HUDEP-2 (cell line): ENCODE data around the gene C11orf58.

Experiments used
- DNase-seq, 76 experiments: peaks; one replicate each; lab custom pipeline; 2025; ENCODE audit not compliant: unreplicated experiment in 76 of 76; lab: John Stamatoyannopoulos, UW

Gene C11orf58

DNA sequence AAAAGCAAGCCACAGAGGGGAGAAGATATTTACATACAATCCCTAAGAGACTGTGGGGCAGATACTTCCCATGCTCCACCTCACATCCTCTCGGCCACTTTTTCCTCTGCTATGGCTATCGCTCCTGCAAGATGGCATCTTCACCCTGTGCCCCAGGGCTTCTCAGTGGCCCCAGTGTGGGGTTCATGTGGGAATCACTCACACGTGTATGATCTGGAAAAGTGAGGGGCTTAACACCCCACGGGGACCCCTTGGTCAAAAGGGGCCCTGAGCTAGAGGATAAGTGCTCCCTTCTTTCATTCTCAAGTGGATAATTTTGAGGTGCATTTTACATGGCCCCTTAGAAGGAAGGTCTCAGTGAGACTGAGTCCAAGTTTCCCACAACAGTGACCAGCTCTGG, 28.7 kb downstream of the C11orf58 start:
- DNase-seq: no peak

- no peak for DNase-seq
These were observed 29.5 kb downstream of the C11orf58 start for GRCh38 chr11:16767957-16768356.

DNA sequence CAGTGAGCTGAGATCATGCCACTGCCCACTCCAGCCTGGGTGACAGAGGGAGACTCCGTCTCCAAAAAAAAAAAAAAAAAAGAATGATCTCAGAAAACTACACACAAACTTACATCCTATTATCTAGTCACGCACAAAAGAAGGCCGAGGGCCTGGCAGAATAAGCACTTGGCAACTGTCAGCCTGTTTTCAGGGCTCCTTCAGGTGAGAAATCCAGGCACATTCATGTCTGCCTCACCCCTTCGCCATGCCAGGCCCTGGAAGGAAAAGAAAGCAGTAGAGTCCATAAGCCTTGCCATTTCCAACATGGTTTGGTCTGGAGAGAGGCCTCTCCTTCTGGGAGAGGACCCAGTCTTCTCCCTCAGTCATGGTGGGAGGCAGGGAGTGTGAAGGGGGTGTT, 30.9 kb downstream of the C11orf58 start:
- no peak for DNase-seq

DNA sequence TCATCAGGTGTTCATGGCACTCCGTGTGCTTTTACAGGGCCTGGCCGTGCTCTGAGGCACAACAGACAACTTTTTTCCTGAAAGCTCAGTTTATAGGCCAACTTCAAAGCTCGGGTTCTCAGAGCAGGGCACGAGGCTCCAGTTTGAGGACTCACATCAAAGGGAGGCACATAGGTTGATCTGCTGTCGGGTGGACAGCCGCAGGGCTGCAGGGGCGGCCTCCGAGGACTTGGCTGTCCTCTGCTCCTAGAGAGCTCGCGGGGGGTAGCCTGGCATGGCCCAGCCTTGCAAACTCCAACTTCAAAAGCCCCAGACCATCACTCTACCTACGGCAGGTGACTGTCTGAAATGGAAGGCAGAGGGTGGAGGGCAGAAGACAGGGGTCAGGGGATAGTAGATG, 31.6 kb downstream of the C11orf58 start:
- DNase-seq: no peak

DNA sequence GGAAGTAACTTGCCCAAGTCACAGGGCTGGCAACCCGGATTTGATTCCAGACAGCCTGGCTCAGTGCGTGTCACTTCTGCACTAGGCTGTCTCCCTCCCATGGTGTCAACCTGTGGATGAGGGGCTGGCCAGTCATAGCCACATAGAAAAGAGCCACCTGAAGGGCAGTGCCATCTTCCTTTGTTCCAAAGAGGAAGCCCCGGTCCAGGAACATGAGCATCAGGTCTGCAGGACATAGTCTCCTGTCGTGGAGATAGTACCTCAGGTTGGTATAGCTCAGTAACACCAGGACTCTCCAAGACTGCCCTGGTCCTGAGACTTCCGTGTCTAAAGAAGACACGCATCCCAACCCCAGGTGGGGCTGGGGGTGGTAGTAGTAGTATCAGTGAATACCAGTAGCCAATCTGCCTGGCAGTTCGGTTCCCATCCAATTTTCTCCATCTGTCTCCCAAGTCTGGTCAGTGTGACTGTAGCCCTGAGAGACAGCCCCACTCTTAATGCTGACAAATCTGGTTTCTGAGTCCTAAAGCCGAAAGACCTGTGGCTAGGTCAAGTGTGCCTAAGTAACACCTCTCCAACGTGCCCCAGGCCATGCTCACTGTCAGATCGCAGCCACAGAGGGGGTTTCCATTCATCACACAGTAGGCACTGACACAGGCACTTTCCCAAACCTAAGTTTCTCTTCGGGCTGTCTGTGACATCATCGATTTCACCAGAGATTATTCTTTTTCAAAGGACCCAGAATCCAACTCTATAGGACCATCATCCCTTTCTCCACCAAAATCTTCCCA, 33.1 kb downstream of the C11orf58 start:
- DNase-seq: no peak

DNA sequence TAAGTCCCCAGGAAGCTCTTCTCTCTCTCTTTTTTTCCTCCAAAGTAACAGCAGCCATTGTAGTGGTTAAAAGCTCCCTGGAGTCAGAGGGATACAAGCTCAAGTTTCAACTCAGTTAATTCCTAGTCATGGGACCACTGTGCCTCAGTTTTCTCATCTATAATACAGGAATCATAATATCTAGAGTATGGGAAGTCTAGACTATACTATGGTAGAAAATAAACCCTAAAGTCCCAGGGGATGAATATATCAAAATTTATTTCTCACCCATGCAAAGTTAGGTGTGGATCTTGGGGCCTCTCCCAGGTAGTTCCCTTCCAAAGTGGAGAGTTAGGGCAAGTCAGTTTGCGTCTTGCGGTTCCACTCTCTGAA, 33.7 kb downstream of the C11orf58 start:
- DNase-seq: no peak

DNA sequence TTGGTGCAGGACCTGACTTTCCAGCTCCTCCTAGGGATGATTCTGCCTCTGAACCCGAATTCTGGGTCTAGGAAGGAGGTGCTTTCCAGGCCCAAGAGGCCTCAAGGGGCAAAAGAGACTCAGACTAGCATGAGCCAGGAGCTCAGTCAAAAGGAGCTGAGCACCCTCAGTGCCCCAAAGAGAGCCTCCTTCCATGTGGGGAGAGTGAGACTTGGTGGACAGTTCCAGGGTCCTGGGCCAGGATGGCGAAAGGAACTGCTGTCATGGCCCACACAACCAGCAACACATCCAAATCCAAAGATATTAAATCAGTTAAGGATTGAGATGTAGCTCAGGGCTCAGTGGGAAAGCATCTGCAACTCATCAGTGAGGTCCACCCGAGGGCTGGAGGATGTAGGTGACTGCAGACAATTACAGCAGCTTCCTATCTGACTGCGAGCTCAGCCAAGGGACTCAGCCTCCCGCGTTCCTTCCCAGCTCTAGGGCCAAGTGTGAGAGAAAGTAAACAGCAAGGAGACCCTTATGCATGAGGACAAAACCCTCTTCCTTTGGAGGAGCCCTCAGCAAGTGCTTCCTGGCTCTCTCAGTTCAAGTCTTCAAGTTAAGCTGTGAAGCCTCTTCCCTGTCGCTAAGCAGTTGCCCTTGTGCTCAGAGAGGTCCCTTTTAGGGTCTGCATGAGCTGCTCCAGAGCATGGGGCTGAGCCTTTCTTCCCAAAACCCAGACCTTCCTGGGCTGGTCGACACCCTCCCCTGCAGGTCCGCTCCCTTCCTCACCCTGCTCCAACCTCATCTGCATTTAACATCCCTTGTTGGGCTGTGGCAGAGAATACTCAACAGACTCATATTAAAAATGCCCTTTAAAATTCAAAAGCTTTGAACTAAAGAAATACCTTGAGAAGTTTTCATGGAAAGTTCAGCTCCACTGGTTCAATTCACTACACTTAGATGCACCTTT, 35.8 kb downstream of the C11orf58 start:
- DNase-seq: no peak

- no peak for DNase-seq
These were observed 36.6 kb downstream of the C11orf58 start for GRCh38 chr11:16774936-16775613.

DNA sequence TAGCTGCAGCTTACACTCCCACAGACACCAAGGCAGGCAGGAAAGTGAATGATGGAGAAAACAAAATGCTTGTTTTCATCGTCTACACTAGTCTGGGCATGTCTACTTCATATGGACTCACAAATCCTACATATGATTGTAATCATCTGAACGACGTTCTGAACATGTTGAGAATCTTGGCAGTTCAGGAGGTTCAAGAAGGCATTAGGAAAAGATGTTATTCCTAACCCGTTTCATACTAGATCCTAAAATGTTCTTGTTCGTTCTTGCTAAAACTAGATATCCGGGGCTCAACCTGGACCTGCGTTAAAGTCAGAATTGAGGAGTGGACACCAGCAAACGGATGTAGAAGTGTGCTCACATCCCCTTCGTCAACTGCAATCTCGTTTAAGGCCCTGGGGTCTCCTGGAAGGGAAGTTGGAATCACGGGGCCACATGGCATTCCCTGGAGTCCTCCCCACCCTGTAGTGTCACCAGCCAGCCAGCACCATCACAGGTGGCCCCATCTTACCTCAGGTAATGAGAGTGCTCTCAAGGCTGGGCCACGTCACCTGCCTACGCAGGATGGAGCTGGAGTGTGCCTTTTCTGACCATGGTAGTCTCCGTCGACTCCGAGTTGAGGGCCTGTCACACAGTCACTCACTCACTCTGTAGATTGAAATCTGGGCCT, 37.3 kb downstream of the C11orf58 start:
- DNase-seq: no peak

GRCh38 chr11:16776711-16777612, 38.5 kb downstream of the C11orf58 start:
- DNase-seq: no peak

- no peak for DNase-seq
These were observed 39.1 kb downstream of the C11orf58 start for GRCh38 chr11:16777613-16777975.

GRCh38 chr11:16778286-16778685, 39.8 kb downstream of the C11orf58 start:
- DNase-seq: no peak

- no peak for DNase-seq
These were observed 40.4 kb downstream of the C11orf58 start for GRCh38 chr11:16778876-16779275.

GRCh38 chr11:16779436-16779835, 41.0 kb downstream of the C11orf58 start:
- DNase-seq: peak in 35 of 76 experiments; percentile 1 to 63 (median 15)

- no peak for DNase-seq
These were observed 41.7 kb downstream of the C11orf58 start for GRCh38 chr11:16780146-16780545.

DNA sequence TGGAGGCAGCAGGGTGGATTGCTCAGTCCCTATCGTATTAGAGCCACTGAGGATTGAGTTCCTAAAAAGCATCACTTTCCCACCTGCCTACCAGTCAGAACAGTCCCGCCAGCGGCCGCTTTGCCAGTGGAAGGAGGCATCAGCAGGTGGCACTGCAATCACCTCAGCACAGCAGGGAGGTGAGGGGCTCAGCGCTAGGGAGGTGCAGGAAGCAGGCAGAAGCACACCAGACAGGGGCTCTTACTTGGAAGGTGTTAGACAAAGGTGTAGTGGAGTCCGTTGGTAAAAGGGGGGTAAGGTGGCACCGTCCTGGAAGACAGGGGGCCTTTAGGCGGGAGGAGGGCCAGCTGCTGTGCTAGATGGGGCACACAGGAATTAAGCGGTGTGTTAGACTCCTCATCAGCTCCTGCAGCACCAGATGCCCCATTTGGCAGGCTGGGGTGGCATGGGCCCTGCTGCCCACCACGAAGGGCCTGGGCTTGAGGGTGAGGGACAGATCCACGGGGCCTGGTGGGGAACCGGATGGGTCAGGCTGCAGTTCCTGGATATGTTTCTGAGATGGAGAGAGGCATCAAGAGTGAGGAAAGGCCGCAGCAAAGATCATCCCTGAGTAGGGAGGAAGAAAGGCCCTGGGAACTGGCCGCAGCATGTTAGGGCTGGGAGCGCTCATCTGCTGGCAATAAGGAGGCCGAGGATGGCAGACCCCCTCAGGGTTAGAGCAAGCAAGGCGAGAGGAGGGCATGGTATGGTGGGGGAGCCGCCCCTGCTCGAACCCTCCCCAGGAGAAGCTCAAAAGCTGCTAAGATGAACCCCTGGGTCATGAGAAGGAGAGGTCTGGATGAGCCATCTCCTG, 42.5 kb downstream of the C11orf58 start:
- DNase-seq: no peak

GRCh38 chr11:16781936-16782919, 43.8 kb downstream of the C11orf58 start:
- no peak for DNase-seq
